ENCODE data around the gene CHRNA1.

CHRNA1 gene

DNA sequence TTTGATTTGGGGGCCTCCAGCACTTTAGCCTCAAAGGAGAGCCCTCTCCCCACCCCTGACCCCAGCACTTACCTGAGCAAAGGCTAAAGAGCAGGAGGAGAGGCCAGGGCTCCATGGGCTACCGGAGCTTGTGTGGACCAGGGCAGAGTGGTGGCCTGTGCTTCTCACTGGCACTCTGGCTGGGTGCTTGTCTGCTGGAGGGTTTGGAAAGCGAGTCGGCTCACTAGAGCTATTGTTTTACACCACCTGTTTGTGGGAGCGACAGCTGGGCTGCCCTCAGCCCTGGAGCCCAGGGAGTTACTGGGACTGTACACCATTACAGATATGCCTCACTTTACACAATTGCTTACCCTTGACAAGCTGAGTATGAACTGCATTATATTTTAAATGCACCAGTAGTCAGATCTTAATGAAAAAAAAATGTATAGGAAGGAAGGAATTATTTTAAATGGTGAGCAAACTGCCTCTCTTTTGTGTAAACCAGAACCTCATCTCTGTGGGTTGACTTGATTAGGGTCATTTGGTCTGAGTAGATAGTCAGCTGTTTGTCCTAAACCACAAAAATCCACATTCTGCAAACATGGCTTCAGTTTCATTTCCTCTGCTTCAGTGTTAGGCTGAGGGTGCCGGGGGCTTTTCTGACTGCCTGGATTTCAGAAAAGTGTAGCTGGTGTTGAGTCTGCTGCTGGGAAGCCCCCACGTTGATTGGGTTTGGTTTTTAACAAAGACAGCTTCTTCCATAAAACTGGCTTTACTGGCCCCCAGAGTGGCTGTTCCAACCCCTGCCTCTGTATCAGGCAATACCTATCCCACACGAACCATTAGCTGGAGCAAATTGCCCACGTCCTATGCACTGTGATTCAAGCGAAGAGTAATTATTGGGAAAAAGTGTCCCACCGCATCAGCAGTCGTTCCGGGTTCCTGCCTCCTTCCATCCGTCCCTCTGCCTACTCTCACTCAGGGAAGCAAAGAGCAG is at the start of gene CHRNA1:
Gene CHRNA1, minus strand, starts transcription at position 193 of the 976 bp plus-strand sequence. Its CDS starts 78 bp downstream, at position 115.
- no peak for DNase-seq (ENCODE audit: low read depth in 2 of 2)

DNA sequence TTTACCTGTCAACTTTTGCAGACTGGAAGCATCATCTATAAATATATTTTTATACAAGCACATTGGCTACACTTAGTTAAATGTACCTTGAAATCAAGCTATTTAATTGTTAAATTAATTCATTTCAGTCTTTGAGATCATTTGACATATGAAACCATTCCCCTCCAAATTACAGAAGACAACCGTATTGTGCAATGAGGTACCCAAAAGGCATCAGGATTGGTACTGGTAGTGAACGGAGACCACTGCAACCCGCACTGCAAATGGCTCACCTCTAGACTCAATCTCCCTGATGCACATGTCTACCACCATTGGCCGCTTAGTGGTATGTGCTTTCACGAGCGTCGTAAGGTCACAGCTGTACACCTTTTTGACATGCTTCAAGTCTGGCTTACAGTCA is 47.8 kb upstream of the CHRNA1 start:
- no peak for DNase-seq (ENCODE audit: low read depth in 2 of 2)

DNA sequence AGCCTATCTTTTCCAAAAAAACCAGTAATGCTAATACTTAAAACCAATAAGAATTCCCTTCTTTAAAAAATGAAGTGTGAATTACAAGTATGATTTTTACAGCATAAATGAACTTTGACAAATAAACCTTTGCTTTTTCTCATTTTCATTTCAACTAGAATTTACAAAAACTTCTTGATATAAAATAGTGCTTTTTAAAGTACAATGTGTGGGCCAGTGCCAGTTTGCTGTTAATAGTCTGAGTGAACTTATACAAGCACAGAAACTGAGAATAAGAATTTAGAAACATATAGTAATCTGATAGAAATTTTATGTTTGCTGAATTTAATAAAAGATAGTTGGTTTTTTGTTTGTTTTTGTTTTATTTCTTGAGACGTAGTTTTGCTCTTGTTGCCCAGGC is 43.7 kb upstream of the CHRNA1 start:
- DNase-seq (ENCODE audit: low read depth in 2 of 2): no peak

DNA sequence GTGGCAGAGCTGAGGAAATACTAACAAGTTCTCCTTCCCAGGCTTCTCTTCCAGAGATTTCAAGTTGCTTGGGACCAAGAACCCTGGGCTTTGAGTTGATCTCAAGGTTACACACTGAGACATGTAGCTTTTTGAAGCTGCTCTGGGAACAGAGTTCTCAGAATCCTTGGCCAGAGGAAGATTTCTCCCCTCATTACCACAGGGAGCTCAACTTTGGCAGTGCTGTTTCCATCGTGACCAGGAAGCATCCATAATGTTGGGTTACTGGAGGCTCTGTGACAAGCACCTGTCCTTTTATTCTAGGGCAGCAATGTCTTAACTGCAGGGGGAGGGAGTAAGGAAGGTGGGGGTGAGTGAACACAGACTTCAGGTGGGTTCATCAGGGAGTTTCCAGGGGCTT is 41.5 kb upstream of the CHRNA1 start:
- no peak for DNase-seq (ENCODE audit: low read depth in 2 of 2)

DNA sequence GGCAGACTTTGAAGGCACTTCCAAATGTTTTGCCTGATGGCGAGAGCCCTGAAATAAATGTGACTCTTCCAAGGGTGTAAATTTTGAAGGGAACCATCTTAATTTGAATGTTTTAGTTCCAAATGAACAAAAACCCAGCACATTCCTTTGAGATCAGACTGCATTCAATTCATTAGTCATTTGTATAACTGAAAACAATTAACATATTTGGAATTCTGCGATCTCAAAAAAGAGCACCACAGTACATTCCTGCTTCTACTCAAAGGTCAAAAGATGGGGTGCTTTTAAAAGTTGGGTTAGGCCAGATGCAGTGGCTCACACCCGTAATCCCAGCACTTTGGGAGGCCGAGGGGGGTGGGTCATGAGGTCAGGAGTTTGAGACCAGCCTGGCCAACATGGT is 38.2 kb upstream of the CHRNA1 start:
- DNase-seq (ENCODE audit: low read depth in 2 of 2): no peak

DNA sequence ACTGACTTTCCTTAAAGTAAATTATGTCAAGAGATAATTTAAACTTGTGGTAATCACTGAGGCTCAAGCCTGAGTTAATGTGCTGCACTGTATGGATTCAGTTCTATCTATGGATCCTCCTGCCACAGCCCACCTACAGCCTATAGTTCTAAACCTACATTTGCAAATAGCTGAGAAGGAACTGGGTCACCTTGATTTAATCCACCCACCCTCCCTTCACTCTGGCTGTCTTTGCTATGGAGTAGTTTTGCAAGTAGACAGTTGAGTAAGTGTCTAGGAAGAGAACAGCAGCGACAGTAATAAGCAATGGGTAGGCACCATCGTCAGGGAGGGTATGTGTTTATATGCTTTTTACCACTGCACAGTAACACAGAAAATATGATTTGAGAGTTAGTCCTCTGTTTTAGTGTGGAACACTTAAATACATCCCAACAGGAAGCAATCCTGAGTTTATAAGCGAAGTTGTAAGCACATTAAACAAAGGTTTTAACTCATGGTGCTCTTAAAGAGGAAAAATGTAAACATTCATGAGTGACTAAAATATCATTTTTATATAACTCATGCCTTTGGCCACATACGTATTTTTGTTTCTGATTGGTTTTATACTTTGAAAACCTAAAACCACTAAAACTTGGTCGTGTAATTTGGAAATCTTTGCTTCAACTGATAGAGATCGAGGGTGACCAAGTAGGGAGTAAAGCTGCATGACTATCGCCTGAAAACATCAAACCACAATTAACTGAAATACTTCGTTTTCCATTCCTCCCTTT is 36.3 kb upstream of the CHRNA1 start:
- no peak for DNase-seq (ENCODE audit: low read depth in 2 of 2)

DNA sequence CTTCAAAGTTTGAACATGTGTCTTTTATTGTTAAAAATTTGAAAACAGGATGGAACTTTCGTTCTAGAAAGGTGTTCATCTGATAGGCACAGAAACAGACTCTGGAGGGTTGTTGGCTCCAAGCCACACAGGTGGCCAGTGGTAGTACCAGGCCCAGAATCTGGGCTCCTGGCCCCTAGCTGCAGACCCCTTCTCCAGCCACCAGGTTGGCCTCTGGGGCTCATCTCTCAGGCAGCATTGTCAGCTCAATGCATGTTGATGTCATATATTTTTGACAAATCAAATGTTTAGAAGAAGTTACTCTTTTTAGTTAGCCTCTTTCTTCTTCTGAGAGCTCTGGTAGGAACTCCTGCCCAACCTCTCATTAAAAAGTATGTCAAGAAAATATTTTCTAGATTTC is 34.5 kb upstream of the CHRNA1 start:
- no peak for DNase-seq (ENCODE audit: low read depth in 2 of 2)

DNA sequence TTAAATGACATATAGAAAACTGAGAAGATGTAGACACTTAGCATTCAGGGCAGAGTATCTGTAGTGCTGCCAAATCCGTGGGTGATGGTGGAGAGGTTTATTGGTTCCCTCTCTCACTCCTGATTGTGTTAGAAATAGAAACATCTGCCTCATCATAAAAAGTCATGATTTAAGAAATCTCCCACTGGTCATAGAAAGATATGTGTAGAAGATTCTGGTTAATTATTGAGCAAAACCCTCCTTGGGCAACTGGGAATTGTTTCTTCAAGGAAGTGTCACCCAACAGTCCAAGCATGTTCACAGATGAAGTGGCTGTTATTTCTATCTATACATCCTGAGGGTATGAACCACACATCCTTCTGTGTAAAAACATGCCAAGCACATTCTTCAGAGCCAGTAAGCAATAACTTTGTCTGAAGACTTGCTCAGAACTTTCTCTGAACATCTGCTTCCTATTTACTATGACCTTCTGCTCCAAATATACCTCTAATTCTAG is 33.6 kb upstream of the CHRNA1 start:
- DNase-seq (ENCODE audit: low read depth in 2 of 2): no peak

DNA sequence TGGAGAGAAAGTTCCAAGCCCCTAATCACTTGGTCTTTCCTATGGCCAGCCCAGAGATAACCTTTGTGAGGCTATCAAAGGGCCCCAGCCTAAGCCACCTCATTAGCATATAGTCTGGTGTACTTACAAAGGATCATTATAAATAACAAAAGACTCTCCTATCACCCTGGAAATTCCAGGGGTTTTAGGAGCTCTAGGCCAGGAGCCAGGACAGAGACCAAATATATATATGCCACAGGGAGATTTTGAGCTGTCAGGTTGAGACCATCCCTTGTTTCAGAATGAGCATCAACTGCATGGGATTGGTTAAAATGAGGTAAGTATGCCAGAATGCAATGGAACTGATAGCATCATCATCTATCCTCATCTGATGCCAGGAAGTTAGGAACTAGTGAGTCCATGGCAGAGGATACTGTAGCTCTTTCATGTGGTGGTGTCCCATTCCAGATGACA is 32.1 kb upstream of the CHRNA1 start:
- no peak for DNase-seq (ENCODE audit: low read depth in 2 of 2)

DNA sequence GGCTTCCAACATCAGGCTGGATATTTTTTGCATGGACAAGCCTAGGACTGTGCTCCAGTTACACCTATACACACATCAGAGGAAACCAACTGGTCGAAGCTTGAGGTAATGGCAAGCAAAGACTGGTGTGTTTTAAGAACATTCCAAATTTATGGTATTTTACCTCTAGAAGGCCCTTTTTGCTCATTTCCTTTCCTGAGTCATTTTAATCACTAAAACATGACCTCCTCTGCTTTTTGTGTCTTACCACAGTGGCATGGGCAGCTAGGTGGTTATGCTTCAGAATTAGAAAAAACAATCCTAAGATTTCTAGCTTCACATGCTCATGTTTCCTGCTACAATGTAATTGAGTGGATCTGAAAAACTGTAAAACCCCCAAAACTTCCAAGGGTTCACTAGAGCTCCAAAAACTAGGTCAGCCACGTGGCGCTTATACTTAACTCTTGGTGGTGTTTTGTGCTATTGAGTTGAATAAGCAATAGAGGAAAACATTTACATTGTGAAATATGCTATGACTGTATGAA is 30.6 kb upstream of the CHRNA1 start:
- no peak for DNase-seq (ENCODE audit: low read depth in 2 of 2)

DNA sequence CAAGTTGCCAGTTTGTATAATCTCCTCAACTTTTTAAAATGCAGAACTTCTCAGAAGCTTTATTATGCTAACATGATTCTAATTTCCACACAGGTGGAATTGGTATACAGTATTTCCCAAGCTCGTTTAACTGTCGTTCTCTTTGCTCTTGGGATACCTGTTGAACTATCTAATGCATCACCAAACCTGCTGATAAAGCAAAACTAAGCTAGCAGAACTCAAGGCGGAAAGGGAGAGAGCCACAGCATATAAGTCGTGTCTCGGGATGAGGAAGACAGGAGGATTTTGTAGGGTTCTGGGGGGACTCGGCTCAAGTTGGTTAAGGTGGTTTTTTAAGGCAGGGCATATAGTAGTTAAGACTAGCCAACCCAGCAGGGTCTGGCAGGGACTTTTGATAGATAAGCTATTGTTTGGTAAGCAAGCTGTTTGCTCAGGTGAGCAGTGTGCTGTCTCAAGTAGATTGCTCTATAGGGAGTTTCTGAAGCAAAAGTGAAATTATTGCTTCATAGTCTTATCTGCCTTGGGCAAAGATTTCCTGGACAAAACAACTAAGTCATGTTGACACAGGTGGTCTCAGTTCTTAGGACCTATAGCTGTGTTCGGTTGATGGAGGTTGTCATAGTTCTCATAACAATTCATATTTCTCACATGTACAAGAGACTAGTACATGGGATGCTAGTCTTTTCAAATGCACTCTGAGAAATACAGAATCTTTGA is 28.2 kb upstream of the CHRNA1 start:
- no peak for DNase-seq (ENCODE audit: low read depth in 2 of 2)

DNA sequence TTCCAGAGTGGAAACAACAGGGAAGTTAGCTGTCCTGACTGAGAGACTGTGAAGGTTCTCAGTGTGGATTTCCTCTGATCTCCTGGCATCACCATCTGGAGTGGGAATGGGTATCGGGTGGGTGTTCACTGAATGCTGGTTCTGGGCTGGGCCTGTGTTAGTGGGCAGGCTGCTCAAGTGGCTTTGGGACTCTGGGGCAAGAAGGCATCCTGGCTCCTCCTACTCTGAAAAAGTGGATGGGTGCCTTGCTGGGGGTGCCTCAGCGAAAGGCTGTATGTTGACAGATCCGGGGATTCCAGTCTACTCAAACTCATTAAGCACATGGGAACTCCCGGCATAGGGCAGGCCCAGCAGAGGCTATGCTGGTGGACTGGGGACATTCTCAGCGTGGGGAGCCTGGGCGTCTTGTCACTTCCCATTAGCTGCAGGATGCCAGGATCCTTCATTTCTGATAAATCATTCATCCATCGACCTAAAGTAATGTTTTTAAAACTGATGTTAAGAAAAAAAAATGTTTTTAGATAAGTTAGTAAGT is 27.5 kb upstream of the CHRNA1 start:
- DNase-seq (ENCODE audit: low read depth in 2 of 2): no peak

DNA sequence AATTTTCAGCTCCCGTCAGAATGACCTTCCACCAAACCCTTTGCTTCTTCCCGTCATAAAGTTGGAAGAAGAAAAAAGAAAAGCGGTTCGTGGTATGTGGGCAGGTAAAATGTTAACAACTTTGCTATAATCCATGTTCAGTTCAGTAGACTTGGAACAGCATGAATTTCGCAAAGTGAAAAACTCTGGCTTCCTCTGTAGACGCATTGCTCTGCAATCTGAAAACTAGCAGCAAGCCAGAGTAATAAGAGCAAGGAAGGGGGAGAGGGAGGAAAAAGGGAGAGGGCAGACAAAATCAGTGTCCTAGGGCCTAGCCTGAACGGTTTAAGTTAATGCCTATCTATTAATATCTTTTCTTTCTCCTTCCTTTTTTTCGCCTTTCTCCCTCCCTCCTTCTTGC is 26.7 kb upstream of the CHRNA1 start:
- DNase-seq (ENCODE audit: low read depth in 2 of 2): no peak

DNA sequence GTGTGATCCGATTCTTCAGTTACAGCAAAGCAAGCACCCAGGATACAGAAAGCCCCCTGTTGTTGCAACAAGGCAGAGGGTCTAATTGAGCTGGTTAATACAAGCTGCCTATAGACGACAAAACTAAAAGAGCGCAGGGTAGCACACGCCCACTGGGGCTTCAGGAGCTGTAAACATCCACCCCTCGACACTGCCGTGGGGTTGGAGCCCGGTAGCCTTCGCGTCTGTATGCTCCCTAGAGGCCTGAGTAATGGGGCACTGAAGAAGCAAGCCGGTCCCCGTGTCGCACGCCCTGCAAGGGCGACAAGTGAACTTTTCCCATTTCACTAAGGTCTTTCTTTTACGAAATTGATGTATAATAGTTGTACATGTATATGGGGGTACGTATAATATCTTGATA is 24.7 kb upstream of the CHRNA1 start:
- no peak for DNase-seq (ENCODE audit: low read depth in 2 of 2)

DNA sequence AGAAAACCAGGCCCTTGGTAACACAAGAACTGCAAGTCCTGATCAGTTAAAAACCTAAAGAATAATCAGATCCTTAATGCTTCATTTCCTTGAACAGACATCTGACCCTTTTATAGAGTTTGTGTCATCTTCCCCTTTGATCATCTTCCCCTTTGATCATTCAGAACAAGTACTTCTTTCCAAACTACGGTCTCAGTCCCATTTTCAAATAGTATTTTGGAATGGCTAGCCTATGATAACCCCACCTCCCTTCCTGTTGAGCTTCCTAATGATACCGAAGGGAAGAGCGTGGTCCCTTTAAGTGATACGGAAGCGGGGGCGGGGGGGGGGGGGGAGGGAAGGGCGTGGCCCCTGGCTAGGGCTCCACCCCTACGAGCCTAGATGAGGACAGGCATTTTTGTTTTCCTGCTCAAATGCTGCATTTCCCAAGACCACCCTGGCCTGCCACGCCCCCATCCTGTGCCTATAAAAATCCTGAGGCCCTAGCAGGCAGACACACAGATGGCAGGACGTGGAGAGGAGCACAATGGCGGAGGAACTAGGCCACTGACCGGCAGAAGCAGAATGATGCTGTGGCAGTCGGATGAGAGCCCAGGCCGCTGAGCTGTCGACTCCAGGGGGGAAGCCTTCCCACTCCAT is 24.1 kb upstream of the CHRNA1 start:
- no peak for DNase-seq (ENCODE audit: low read depth in 2 of 2)

DNA sequence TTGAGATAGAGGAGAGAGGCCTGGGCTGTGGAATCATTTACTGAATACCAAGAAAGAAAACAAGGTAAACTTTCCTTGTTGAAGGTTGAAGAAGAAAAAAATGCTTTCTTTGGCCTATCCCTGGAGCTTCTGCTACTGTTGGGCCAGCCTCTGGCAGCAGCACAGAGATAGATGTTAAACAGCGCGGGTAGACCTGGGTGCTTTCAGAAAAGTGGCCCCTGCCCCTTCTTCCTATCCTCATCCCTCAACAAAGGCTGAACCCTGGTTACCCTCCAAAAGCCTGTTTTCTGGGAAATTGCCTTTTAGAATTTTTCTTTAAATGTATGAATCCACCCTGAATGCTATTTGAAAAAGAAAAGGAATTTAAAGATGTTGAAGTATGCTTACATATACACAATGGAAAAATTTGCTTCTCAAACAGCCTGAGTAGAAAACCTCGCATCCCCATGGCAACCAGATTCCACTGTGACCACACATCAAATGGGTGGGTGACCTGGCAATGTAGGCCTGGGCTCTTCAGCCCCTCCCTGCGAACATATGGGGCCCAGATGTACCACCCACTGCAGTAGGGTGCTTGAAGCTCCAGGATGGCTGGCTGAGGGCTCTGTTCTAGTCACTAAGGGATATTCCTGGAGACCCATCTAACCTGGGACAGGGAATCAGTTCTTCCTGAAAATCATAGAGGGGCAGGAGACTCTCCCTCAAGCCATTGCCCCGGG is 23.4 kb upstream of the CHRNA1 start:
- DNase-seq (ENCODE audit: low read depth in 2 of 2): no peak

DNA sequence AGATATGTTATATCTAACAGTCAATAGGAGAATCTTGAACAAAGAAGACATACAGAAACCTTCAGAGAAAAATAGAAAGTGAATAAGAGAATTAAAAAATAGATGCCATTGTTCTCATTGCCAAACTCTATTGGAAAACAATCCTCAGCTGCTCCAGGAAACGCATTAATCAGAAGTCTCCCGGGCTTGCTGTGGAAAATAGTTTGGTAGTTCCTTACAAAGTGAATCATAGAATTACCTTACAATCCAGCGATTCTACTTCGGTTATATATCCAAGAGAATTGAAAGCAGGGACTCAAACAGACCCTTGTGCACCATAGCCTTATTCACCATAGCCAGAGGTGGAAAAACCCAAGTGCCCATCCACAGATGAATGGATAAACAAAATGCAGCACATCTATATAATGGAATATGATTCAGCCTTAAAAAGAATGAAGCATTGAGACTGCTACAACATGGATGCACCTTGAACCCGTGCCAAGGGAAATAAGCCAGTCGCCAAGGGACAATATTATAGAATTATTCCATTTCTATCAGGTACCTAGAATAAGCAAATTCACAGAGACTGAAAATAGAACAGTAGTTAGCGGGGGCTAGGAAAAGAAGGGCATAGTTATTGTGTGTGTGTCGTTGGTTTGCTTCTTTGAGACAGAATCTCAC is 21.9 kb upstream of the CHRNA1 start:
- no peak for DNase-seq (ENCODE audit: low read depth in 2 of 2)

DNA sequence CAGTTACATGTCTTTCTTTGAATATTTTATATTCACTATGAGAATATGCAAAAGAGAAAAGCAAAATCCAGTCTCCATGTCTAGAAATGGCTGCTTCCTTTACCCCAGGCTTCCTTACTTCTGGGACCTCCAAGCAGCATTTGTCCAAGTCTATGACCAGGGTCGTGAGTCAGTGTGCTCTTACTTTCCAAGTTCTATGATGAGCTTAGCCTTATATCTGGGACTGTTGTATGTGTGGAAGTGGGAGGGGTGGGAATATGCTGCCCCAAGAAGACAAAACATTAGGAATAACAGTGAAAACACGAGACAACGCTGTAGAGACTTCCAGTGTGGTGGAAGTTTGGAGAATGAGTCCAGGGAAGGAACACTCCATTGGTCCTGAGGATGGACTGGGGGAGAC is 21.2 kb upstream of the CHRNA1 start:
- no peak for DNase-seq (ENCODE audit: low read depth in 2 of 2)

DNA sequence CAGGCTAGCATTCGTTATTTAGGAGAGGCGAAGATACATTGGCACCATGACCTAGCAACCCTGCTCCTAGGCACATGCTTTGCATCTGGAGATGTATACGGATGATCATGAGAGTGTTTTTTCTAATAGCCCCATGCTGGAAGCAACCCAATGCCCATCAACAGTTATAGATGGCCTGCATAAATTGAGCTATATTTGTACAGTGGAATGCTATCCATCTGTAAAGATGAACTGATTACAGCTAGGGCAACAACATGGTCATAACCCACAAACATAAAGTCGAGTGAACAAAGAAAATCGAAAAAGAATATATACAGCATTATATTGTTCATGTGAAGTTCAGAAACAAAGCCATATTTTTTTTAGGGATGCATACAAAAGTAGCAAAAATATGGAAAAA is 20.6 kb upstream of the CHRNA1 start:
- no peak for DNase-seq (ENCODE audit: low read depth in 2 of 2)

DNA sequence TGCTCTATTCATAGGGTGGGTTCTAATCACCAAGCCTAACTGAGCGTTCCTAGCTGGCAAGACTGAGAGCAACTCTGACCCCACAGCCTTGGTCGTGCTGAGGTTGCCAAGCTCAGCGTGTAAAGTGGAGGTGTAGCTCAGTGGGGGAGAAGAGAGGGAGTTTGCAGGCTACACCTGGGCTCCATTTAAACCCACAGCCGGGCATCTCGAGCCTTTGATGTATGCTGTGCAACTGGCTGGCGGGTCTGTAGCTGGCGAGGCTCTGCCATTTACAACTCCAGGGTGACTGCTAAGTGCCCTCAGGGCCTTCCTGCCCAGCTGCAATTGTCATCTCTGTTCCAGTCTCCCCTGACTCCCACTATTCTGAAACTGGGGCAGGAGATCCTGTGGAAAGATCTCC is 20.0 kb upstream of the CHRNA1 start:
- DNase-seq (ENCODE audit: low read depth in 2 of 2): no peak

All from stimulated activated CD8-positive, alpha-beta memory T cell treated with anti-CD3 and anti-CD28 coated beads, Interleukin-7, amount 100 ng/mL, for 1 hour (primary cell).